NT2/D1 (cell line): Measurements from ENCODE around the gene NBEAL1.

ENCODE experiments used
- SUZ12 ChIP-seq: IDR thresholded peaks from 2 replicates; pipeline ENCODE4 v1.6.1; 2011; ENCODE audit not compliant: insufficient read length, insufficient read depth; ENCODE audit errors: extremely low read depth
- YY1 ChIP-seq: IDR thresholded peaks from 2 replicates; pipeline ENCODE4 v1.6.1; 2011; ENCODE audit not compliant: insufficient read length, insufficient read depth
- ZNF274 ChIP-seq: IDR thresholded peaks from 2 replicates; pipeline ENCODE4 v1.6.1; 2011; ENCODE audit warnings: mild to moderate bottlenecking, low read depth, low read length

- TF ChIP-seq ZNF274 (no peak), SUZ12 (no peak), YY1 (no peak)
Measured at GRCh38 chr2:203030545-203030944, 15.9 kb downstream of the NBEAL1 start.
